Measurements from ENCODE around the gene SNIP1. TPM values are rescaled to one million over a fixed set of nuclear protein-coding genes. Genes with fewer than 3 reads are reported as not detected.

The SNIP1 gene
- total and polyA plus RNA-seq, 3 experiments from 2014 or later: 6.3 to 25.8 (median 23.4) TPM

- H3K27ac Mint-ChIP-seq: peak overlapping the region; percentile 23 to 95 (median 78)
- H3K4me3 ChIP-seq (ENCODE audit: low read length): no peak overlapping the region
- peaks cover 12 to 39% (median 19%) of the 10 kb centered on the region in 3 donors for H3K4me1 Mint-ChIP-seq
- H3K36me3 Mint-ChIP-seq: peaks cover 5 to 66% (median 8%) of the 10 kb centered on the region in 3 donors
- no peaks in the 10 kb centered on the region for H3K27me3 ChIP-seq (ENCODE audit: insufficient read depth, low read length, poor library complexity, severe bottlenecking)
- ChIA-PET CTCF (interaction anchor here (1.2 to 9.1 kb wide), 13 partner anchors 10 to 204 kb away, joined by 3 to 246 read pairs (median 14); partner anchors contain the start of genes MEAF6 and ZC3H12A), POLR2A (interaction anchor here (1.3 to 4.5 kb wide), 4 partner anchors 8 to 322 kb away, joined by 5 to 45 read pairs (median 16); partner anchors contain the start of genes C1orf122, MEAF6, YRDC and ZC3H12A)
- H3K36me3 ChIP-seq (ENCODE audit: insufficient read depth, low read length): peaks cover 19% of the 10 kb centered on the region
- no peaks in the 10 kb centered on the region for H3K9me3 ChIP-seq (ENCODE audit: low read length)
- no peaks in the 10 kb centered on the region for H3K27me3 Mint-ChIP-seq
- H3K9me3 Mint-ChIP-seq: no peaks in the 10 kb centered on the region
- H3K4me3 Mint-ChIP-seq: peak overlapping the region in 1 of 7 donors; percentile 42
- no peak overlapping the region for H3K27ac ChIP-seq (ENCODE audit: low read depth, low read length)
- no peak for DNase-seq
- peaks cover 14% of the 10 kb centered on the region for H3K4me1 ChIP-seq (ENCODE audit: insufficient read depth, low read length)
Observed at GRCh38 chr1:37485902-37486679, 68.0 kb downstream of the SNIP1 start.

Other genes starting within 250 kb of the SNIP1 start
- 10 to 100 TPM; 32.7 to 33.8 TPM for gene ZC3H12A, start 79.7 kb downstream of the SNIP1 start, total RNA-seq
- 11.6 TPM for gene ZC3H12A, start 79.7 kb downstream of the SNIP1 start, polyA plus RNA-seq
- 100 to 1,000 TPM; 102 to 113 TPM for gene MEAF6, start 39.5 kb downstream of the SNIP1 start, total RNA-seq
- 163 TPM for gene MEAF6, start 39.5 kb downstream of the SNIP1 start, polyA plus RNA-seq
- gene DNALI1, start 2.6 kb upstream of the SNIP1 start, total RNA-seq: not detected
- gene DNALI1, start 2.6 kb upstream of the SNIP1 start, polyA plus RNA-seq: 0.09 TPM
- gene GNL2, start 41.6 kb upstream of the SNIP1 start, total RNA-seq: 10 to 100 TPM; 83.4 to 85.3 TPM
- gene GNL2, start 41.6 kb upstream of the SNIP1 start, polyA plus RNA-seq: 53.4 TPM
- not detected for gene RSPO1, start 80.6 kb upstream of the SNIP1 start, total RNA-seq
- not detected for gene RSPO1, start 80.6 kb upstream of the SNIP1 start, polyA plus RNA-seq
- 10 to 100 TPM; 37.4 to 39.6 TPM for gene CDCA8, start 138.2 kb upstream of the SNIP1 start, total RNA-seq
- gene CDCA8, start 138.2 kb upstream of the SNIP1 start, polyA plus RNA-seq: 2.4 TPM
- gene EPHA10, start 210.8 kb upstream of the SNIP1 start, total RNA-seq: under 1 TPM in 1 of 2 experiments, not detected in 1; 0.04 TPM
- gene EPHA10, start 210.8 kb upstream of the SNIP1 start, polyA plus RNA-seq: not detected
- 1 to 10 TPM; 8.0 to 9.0 TPM for gene MANEAL, start 239.6 kb upstream of the SNIP1 start, total RNA-seq
- gene MANEAL, start 239.6 kb upstream of the SNIP1 start, polyA plus RNA-seq: 4.0 TPM